Tibial nerve (tissue), 4 donors: ENCODE results near the gene PANX2. TPM values are rescaled to one million over a fixed set of nuclear protein-coding genes. Genes with fewer than 3 reads are reported as not detected.

Source experiments
- DNase-seq, 2 donors: peaks; one replicate each; pipeline ENCODE4 v3.0.0-alpha.2; 2019; ENCODE audit warnings: low spot score in 2 of 2
- H3K27ac ChIP-seq, 4 donors: fragments of 200-600 bp; sonication (generic) in 3 of 4; one replicate each; pipeline ENCODE4 v1.5.1; 2017 to 2019; ENCODE audit warnings: mild to moderate bottlenecking in 1 of 4
- H3K27me3 ChIP-seq, 2 donors: fragments of 200-600 bp; sonication (generic) in 1 of 2; one replicate each; pipeline versions ENCODE4 v1.5.1 to v1.6.0; 2017 to 2019
- H3K36me3 ChIP-seq, 3 donors: fragments of 200-600 bp; sonication (generic); one replicate each; pipeline ENCODE4 v1.5.1; 2018 to 2019
- H3K4me1 ChIP-seq, 4 donors: fragments of 200-600 bp; sonication (generic) in 3 of 4; one replicate each; pipeline ENCODE4 v1.5.1; 2017 to 2019
- H3K4me3 ChIP-seq, 4 donors: fragments of 200-600 bp; sonication (generic) in 3 of 4; one replicate each; pipeline ENCODE4 v1.5.1; 2017 to 2019; ENCODE audit warnings: mild to moderate bottlenecking in 1 of 4, moderate library complexity in 1 of 4
- H3K9me3 ChIP-seq, 4 donors: fragments of 200-600 bp; sonication (generic) in 3 of 4; one replicate each; pipeline ENCODE4 v1.5.1; 2017 to 2019
- CTCF ChIP-seq, 5 experiments: fragments of 200-600 bp in 3 of 5; fragments of 450-650 bp in 2 of 5; sonication (generic) in 3 of 5; IDR thresholded peaks; one replicate each; pipeline ENCODE4 v1.5.1; 2016 to 2019; ENCODE audit warnings: antibody characterized with exemption in 5 of 5, mild to moderate bottlenecking in 3 of 5, moderate library complexity in 2 of 5
- EP300 ChIP-seq, 2 donors: sonication (generic); formaldehyde crosslinking; IDR thresholded peaks; one replicate each; pipeline ENCODE4 v1.6.1; 2017; ENCODE audit warnings: antibody characterized with exemption in 2 of 2, mild to moderate bottlenecking in 1 of 2
- POLR2A ChIP-seq, 2 donors: fragments of 450-650 bp; IDR thresholded peaks; one replicate each; pipeline ENCODE4 v1.6.1; 2017; ENCODE audit warnings: antibody characterized with exemption in 2 of 2, mild to moderate bottlenecking in 2 of 2, moderate library complexity in 2 of 2
- WGBS, 2 donors: methylation state at CpG; one replicate each; pipeline ENCODE4 v1.1.5; 2018; 5-methylcytosine and 5-hydroxymethylcytosine counted together
- total RNA-seq, 4 donors: library from RNA; depleted of rRNA; stranded (reverse); fragments of >200 nt; gene quantifications; one replicate each; pipeline ENCODE4 v1.1.0, GENCODE V29; 2016

Gene PANX2
- total RNA-seq, 4 donors from 2014 or later: 0.30 TPM; not detected in 3

DNA sequence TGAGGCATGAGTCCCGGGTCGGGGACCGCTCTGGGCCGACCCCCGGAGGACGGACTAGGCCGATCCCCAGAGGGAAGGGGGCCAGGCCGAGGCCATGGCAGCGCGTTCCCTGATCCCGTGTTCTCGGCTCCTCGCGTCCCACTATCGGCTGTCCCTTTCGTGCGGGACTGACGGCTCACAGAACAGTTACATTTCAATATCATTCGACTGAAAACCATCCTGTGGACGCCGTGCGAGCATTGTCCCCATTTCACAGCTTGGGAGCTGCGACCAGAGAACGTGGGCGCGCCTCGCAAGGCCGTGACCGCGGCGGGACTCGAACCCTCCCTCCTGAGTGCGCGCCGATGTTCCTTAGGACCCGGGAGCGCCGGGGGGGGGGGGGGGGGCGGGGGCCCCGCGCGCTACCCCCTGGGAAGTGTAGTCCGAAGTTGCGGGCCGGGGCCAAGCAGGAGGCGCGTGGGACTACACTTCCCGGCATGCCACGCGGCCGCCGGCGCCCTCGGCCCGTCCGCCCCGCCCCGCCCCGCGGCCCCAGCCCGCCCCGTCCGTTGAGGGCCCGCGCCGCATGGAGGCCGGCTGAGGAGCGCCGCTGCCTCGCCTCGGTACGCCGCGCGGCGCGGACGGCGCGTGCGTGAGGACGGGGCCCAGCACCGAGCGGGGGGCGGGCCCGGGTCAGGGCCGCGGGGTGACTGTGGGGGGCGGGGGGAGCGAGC, 15.0 kb downstream of the PANX2 start, which contains the start of gene TRABD:
TSS of gene TRABD (plus strand) at position 539 of the 713 bp plus-strand sequence. CDS start 7,148 bp downstream, outside the sequence.
- Histone ChIP-seq H3K27me3 (no peaks in the 10 kb centered on the region), H3K27ac (peak within 1 kb of the TSS; percentile 11 to 77 (median 74)), H3K9me3 (no peaks in the 10 kb centered on the region), H3K36me3 (no peaks in the 10 kb centered on the region), H3K4me1 (peaks cover 0 to 55% (median 31%) of the 10 kb centered on the region in 4 donors), H3K4me3 (peak within 1 kb of the TSS; percentile 51 to 68 (median 61))
- WGBS, 2 donors: 2 to 3% methylated on average over 20 to 52 of the region's 90 CpGs
- DNase-seq: peak; percentile 65 to 74
- peak in 1 of 2 donors; percentile 31 for TF ChIP-seq EP300 (IDR thresholded peaks at IDR 0.05)
- no peak for TF ChIP-seq POLR2A (IDR thresholded peaks at IDR 0.05)
- peak in 1 of 5 experiments; percentile 8 for TF ChIP-seq CTCF (IDR thresholded peaks at IDR 0.05)

- H3K9me3 ChIP-seq: no peaks in the 10 kb centered on the region
- peak overlapping the region; percentile 11 to 77 (median 74) for H3K27ac ChIP-seq
- TF ChIP-seq CTCF (IDR thresholded peaks at IDR 0.05): no peak
- no peak for TF ChIP-seq EP300 (IDR thresholded peaks at IDR 0.05)
- TF ChIP-seq POLR2A (IDR thresholded peaks at IDR 0.05): no peak
- no peaks in the 10 kb centered on the region for H3K36me3 ChIP-seq
- DNase-seq: no peak
- peaks cover 0 to 63% (median 37%) of the 10 kb centered on the region in 4 donors for H3K4me1 ChIP-seq
- WGBS, 2 donors: 0 to 8% methylated on average over 6 to 7 of the region's 47 CpGs
- no peaks in the 10 kb centered on the region for H3K27me3 ChIP-seq
- H3K4me3 ChIP-seq: peak overlapping the region; percentile 51 to 68 (median 61)
Observed at GRCh38 chr22:50186181-50186714, 15.7 kb downstream of the PANX2 start.

DNA sequence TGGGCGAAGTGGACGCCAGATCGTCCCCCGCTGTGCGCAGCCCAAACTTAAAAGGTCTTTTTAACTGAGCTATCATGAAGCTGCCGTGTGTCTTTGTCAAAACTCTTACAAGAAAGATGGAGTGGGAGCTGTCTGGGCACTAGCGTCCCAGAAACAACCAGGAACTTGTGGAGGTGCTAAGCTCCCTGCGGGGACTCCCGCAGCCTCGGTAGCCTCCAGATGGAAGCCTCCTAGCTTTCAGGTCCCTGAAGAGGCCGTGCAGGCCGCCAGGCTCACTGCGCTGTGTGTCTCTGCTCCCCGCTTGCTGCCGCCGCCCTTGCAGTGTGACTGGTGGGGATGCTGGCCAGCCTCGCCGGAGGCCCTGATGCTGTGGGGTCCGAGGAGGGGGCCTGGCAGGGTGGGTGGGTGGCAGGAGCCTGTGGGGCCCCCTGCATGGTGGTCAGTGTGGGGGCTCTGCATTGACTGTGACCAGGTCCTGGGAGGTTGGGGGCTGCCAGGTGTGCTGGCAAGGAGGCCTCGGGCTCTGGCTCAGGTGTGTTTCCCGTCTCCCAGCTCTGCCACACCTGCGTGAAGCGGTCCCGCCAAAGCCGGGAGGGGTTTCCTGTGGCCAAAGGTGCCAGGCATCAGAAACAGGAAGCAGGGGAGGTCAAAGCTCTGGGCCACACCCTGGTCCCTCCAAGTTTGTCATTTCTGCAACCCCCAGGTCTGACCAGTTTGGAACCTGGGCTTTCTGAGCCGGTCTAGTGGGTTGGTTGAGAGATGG, 16.4 kb downstream of the PANX2 start:
- Histone ChIP-seq H3K4me1 (peaks cover 0 to 68% (median 40%) of the 10 kb centered on the region in 4 donors), H3K27ac (peak overlapping the region; percentile 11 to 77 (median 74)), H3K27me3 (no peaks in the 10 kb centered on the region), H3K4me3 (peak overlapping the region; percentile 51 to 68 (median 61)), H3K36me3 (no peaks in the 10 kb centered on the region), H3K9me3 (no peaks in the 10 kb centered on the region)
- TF ChIP-seq CTCF (IDR thresholded peaks at IDR 0.05): no peak
- no peak for TF ChIP-seq EP300 (IDR thresholded peaks at IDR 0.05)
- TF ChIP-seq POLR2A (IDR thresholded peaks at IDR 0.05): no peak
- WGBS, 2 donors: 55 to 60% methylated on average over 20 to 26 of the region's 26 CpGs
- DNase-seq: no peak

DNA sequence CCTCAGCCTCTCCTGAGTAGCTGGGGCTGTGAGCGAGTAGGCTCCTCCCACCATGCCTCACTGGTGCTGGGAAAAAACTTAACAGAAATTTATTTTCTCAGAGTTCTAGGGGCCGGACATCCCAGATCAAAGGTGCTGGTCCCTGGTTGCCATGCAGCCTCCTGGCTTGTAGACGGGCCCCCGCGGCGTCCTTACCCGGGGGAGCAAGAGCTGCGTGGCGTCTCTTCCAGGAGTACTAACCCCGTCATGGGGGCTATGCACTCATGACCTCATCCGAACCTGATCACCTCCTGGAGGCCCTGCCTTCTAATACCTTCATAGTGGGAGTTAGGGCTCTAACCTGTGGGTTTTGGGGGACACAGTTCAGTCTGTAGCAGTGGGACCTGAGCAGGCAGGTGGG, 17.8 kb downstream of the PANX2 start:
- Histone ChIP-seq H3K27me3 (no peaks in the 10 kb centered on the region), H3K4me3 (no peak overlapping the region), H3K4me1 (peaks cover 0 to 76% (median 47%) of the 10 kb centered on the region in 4 donors), H3K36me3 (peaks cover 0 to 7% (median 0%) of the 10 kb centered on the region in 3 donors), H3K27ac (no peak overlapping the region), H3K9me3 (no peaks in the 10 kb centered on the region)
- TF ChIP-seq CTCF (IDR thresholded peaks at IDR 0.05) (no peak), POLR2A (IDR thresholded peaks at IDR 0.05) (no peak), EP300 (IDR thresholded peaks at IDR 0.05) (no peak)
- DNase-seq: no peak
- 94 to 95% methylated on average over 10 to 11 of the region's 11 CpGs for WGBS, 2 donors
